Stimulated activated CD8-positive, alpha-beta memory T cell treated with anti-CD3 and anti-CD28 coated beads, Interleukin-4, amount 100 ng/mL, for 4 hours (primary cell): ENCODE measurements around the gene MAP1LC3B2.

ENCODE experiments used
- DNase-seq, 2 donors: peaks; one replicate each; pipeline ENCODE4 v3.0.0-alpha.2; 2020; ENCODE audit warnings: low read depth in 2 of 2, low spot score in 1 of 2

The MAP1LC3B2 gene

GRCh38 chr12:116591855-116592637, 32.9 kb downstream of the MAP1LC3B2 start:
- DNase-seq = no peak

- DNase-seq = no peak
These were observed 33.5 kb downstream of the MAP1LC3B2 start for GRCh38 chr12:116592731-116593130.

GRCh38 chr12:116594325-116595038, 35.3 kb downstream of the MAP1LC3B2 start:
- DNase-seq = no peak

GRCh38 chr12:116595186-116595585, 36.0 kb downstream of the MAP1LC3B2 start:
- DNase-seq = no peak

DNA sequence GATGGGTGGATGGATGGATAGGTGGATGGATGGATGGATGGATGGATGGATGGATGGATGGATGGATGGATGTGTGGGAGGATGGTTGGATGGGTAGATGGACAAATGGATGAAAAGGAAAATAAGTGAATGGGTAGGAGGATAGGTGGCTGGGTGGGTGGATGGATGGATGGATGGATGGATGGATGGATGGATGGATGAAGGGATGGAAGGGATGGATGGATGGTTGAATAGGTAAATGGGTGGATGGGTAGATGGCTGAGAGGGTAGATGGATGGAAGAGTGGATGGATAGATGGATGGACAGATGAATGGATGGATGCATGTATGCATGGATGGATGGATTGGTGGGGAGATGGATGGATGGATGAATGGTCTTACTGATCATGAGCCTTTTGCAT, 36.5 kb downstream of the MAP1LC3B2 start:
- DNase-seq = no peak

- DNase-seq = no peak
These were observed 38.7 kb downstream of the MAP1LC3B2 start for GRCh38 chr12:116597886-116598285.

DNA sequence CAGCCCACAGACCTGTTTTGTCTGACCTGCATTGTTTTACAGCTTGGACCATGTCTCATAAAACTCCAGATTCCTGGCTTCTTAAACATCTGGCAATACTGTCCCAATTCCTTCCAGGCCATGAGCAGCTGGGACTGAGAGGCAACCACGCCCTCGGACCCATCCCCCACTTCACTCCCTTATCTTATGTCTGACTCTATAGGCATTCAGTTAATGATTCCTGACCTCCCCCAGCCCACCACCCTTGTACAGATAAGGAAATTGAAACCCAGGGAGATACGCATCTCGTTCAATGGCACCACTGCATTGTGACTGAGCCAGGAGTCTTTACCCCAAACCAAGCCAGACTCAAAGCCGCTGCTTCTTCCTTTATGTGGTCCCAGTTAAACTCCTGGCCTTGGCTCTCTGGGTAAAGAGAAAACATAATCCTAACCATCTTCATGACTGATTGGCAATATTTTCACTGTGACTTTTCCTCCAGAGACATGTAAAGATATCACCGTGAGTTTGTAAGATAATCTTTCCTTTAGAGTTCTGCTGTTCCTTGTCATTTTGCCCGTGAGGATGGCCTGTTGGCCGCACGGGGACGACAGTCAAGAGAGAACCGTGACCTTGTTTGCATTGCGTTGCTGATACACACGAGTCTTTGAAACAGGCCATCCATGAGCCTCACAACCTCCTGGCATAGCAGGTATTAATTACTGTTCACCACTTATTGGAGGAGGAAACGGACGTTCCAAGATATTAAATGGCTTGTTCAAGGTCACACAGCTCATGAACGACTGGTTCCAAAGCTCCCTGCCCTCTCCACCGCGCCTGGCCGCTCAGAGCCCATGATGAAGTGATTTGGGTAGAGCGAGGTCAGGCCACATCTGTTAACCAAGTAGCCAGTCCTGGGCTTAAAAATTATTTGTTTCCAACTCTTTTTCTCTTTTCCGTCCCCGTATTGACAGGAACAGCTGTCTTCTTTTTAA, 39.4 kb downstream of the MAP1LC3B2 start:
- no peak for DNase-seq

DNA sequence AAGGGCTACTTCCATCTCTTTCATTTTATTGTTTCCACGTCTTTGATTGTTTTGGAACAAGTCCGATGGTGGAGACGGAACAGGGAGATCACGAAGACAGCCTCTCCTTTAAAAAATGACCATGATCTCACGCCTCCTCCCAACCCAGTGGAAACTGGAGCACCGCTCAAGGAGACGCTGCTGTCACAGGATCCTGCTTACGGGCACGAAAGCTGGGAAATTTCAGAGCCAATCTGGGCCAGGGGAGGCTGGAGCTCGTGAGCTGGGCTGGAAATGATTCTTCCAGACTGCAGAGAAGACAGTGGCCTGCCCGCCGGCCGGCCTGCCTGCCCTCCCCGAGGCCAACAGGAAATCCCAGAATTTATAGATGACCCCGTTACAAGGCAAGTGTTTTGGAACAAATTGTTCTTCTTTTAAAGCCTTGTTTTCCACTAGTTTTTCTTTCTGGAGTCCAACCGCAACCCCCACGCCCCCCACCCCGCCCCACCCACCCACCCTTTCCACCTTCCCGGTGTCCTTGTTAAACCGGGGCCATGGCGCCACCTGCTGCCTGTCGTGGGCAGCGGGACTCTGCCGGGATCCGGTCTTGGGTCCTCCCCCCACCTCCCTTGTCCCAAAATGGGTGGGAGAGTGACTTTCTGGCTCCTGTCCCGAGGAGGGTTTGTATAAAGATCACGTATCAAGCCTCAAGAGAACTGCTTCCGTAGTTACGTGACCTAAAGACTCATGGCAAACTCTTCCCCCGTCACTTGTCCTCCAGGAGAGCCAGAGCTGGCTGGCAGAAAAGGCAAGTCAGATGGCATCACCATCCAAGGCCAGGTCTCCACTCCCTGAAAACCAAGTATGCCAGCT, 40.3 kb downstream of the MAP1LC3B2 start:
- peak; percentile 16 to 20 for DNase-seq

- DNase-seq = no peak
These were observed 42.1 kb downstream of the MAP1LC3B2 start for GRCh38 chr12:116600959-116601918.

DNA sequence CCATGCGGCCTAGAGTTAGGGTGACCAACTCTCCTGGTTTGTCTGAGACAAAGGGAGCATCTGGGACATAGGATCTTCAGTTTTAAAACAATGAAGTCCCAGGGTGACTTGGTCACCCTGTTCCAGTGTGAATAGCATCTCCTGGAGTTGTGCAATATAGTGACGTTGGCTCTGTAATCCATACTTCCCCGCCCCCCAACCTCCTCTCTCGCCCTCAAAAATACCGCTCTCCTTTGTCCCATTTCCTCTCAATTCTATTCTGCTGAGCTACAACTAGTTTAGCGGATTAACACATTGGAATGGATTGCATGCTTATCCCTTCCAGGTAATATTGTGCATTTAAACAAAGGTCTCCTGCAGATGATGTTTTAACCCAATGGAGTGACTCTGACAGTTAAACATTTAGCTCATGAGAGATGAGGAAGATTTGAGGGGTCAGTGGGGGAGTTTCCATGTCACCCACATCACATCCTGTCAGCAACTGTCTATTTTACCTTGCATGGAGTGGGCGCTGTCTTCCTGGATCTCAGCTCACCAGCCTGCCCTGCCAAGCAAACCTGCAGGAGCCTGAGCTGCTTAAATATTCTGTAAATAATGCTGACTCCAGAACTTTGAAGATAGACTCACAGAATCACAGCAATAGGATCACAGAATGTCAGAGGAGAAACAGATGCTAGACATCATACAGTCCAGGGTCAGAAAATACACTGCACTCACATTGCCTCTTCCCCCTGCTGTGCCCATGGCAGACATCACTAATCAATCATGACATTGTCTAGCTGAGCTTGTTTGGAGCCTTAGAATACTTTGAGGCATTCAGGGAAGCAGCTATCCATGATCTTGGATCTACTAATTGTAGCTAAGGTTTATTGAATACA, 43.0 kb downstream of the MAP1LC3B2 start:
- DNase-seq = no peak

GRCh38 chr12:116603546-116604177, 44.5 kb downstream of the MAP1LC3B2 start:
- no peak for DNase-seq

GRCh38 chr12:116604178-116604895, 45.2 kb downstream of the MAP1LC3B2 start:
- no peak for DNase-seq

DNA sequence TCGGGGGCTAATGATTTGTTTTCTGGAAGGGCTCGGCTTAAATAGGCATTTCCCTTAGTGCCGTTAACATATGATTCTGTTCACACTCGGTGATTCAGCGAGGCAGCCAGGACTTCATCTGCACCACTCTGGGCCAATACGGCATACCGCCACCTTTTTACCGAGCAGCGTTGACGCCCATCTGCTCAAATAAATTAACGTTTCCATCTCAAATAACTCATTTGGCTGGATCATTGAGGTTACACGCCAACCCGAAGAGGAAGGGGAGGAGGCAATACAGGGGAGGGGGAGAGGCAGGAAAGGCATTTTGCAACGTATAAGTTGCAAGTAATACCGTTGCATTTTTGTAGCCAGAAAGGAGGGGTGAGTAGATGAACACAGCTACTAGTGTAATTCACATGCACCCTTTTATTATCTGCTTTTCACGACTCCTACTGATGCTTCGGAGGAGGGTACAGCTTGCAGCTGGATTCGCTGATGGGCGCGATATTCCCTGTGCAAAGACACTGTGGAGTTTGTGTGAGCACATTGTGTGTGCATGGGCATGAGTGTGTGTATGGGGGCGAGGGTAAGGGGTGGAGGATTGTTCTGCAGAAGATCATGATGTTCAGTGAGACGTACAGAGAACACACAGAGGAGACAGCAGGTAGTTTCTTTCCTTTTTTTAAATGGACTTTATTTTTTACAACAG, 45.9 kb downstream of the MAP1LC3B2 start:
- DNase-seq = no peak

- DNase-seq = no peak
These were observed 47.2 kb downstream of the MAP1LC3B2 start for GRCh38 chr12:116606397-116606796.

DNA sequence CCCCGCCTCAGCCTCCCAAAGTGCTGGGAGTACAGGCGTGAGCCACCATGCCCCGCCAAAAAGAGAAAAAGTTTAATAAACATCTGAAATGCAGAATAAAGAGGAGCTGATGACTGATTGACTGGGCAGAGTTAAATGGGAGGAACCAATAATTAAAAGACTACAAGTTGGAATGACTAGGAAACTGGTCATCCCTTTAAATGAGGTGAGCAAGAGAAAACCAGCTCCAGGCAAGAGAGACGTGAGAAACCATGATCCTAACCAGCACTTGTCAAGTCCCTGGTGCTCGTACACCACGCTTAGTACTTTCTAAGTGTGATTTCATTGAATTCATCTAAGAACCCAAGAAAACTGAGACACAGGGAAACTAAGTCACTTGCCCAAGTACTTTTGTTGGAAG, 47.9 kb downstream of the MAP1LC3B2 start:
- no peak for DNase-seq

GRCh38 chr12:116609319-116610114, 50.3 kb downstream of the MAP1LC3B2 start:
- DNase-seq = no peak
